Adrenal gland (tissue), 5 donors: Measurements from ENCODE around the gene FAM131C.

Experiments used
- CTCF ChIP-seq, 6 experiments: fragments of 450-650 bp in 4 of 6; fragments of 200-600 bp in 2 of 6; sonication (generic) in 1 of 6; IDR thresholded peaks; 1 replicate in 5 of 6; 2 replicates in 1 of 6; pipeline versions ENCODE4 v1.5.1 to v1.8.0; 2016 to 2021; ENCODE audit warnings: antibody characterized with exemption in 6 of 6, mild to moderate bottlenecking in 2 of 6, moderate library complexity in 1 of 6
- POLR2A ChIP-seq, 2 donors: fragments of 450-650 bp; IDR thresholded peaks; one replicate each; pipeline ENCODE4 v1.6.1; 2017; ENCODE audit warnings: antibody characterized with exemption in 2 of 2, mild to moderate bottlenecking in 2 of 2, moderate library complexity in 1 of 2
- donor health status: DM: no; HTN: no; CAD: no.

- no peak for TF ChIP-seq CTCF (IDR thresholded peaks at IDR 0.05)
- TF ChIP-seq POLR2A (IDR thresholded peaks at IDR 0.05), result no peak
Observed at GRCh38 chr1:16114527-16115467, 41.3 kb upstream of the FAM131C start.
